GM23338 (cell line): Measurements from ENCODE around the gene ITGAL. TPM values are rescaled to one million over a fixed set of nuclear protein-coding genes. Genes with fewer than 3 reads are reported as not detected.
A peak's percentile ranks its signal among the peaks of the same experiment; 100 is the strongest.

ENCODE experiments used
- ATAC-seq: fragments of 200-7000 bp; cut with Tn5 transposase; 3 replicates; pipeline ENCODE4 v1.9.1; 2020
- DNase-seq: peaks from one replicate; pipeline ENCODE4 v3.0.0-alpha.2; 2015; ENCODE audit warnings: low spot score
- H2AFZ ChIP-seq: fragments of 200-600 bp; sonication (generic); 2 replicates; pipeline ENCODE4 v1.8.0; 2016; ENCODE audit warnings: antibody characterized with exemption, mild to moderate bottlenecking, moderate library complexity
- H3F3A ChIP-seq: fragments of 200-600 bp; sonication (generic); replicated peaks from 2 replicates; pipeline ENCODE4 v1.8.0; 2017; ENCODE audit warnings: antibody characterized with exemption, mixed run types, low read depth
- H3K27ac ChIP-seq: fragments of 200-600 bp; sonication (generic); 2 replicates; pipeline ENCODE4 v1.6.1; 2016; ENCODE audit warnings: low read depth
- H3K27me3 ChIP-seq: fragments of 200-600 bp; sonication (generic); 2 replicates; pipeline ENCODE4 v1.8.0; 2016; ENCODE audit warnings: mild to moderate bottlenecking, mixed run types, moderate library complexity; ENCODE audit not compliant: insufficient read depth
- H3K36me3 ChIP-seq: fragments of 200-600 bp; sonication (generic); 2 replicates; pipeline ENCODE4 v1.8.0; 2016; ENCODE audit warnings: mild to moderate bottlenecking; ENCODE audit not compliant: insufficient read depth
- H3K4me1 ChIP-seq: fragments of 200-600 bp; sonication (generic); 2 replicates; pipeline ENCODE4 v1.8.0; 2016; ENCODE audit warnings: mild to moderate bottlenecking, moderate library complexity; ENCODE audit not compliant: insufficient read depth
- H3K4me2 ChIP-seq: fragments of 200-600 bp; sonication (generic); 2 replicates; pipeline ENCODE4 v1.7.1; 2017; ENCODE audit warnings: mixed run types
- H3K4me3 ChIP-seq: fragments of 200-600 bp; sonication (generic); 2 replicates; pipeline ENCODE4 v1.6.1; 2016; ENCODE audit warnings: mixed run types
- H3K79me2 ChIP-seq: fragments of 200-600 bp; sonication (generic); replicated peaks from 2 replicates; pipeline ENCODE4 v1.8.0; 2017; ENCODE audit warnings: mild to moderate bottlenecking; ENCODE audit not compliant: insufficient read depth
- H3K9me2 ChIP-seq: fragments of 200-600 bp; sonication (generic); 2 replicates; pipeline ENCODE4 v1.8.0; 2017; ENCODE audit not compliant: insufficient read depth
- H4K20me1 ChIP-seq: fragments of 200-600 bp; sonication (generic); replicated peaks from 2 replicates; pipeline ENCODE4 v1.8.0; 2017; ENCODE audit warnings: mild to moderate bottlenecking; ENCODE audit not compliant: insufficient read depth
- H3K27ac Mint-ChIP-seq: 2 replicates; pipeline ENCODE4 v1.8.0; 2020; ENCODE audit warnings: inconsistent platforms, mild to moderate bottlenecking, moderate library complexity, mixed read lengths
- H3K27me3 Mint-ChIP-seq: 3 replicates; pipeline ENCODE4 v1.8.0; 2022; ENCODE audit warnings: low read depth, mild to moderate bottlenecking, moderate library complexity, mixed read lengths, inconsistent platforms; ENCODE audit not compliant: insufficient read depth, poor library complexity
- H3K36me3 Mint-ChIP-seq: 3 replicates; pipeline ENCODE4 v1.8.0; 2021; ENCODE audit warnings: low read depth, mild to moderate bottlenecking, inconsistent platforms, moderate library complexity, mixed read lengths
- H3K4me1 Mint-ChIP-seq: 3 replicates; pipeline ENCODE4 v1.8.0; 2020; ENCODE audit warnings: mild to moderate bottlenecking, inconsistent platforms, mixed read lengths
- H3K4me3 Mint-ChIP-seq: 3 replicates; pipeline ENCODE4 v1.8.0; 2021; ENCODE audit warnings: moderate library complexity, mild to moderate bottlenecking, inconsistent platforms, mixed read lengths
- H3K9me3 Mint-ChIP-seq: 3 replicates; pipeline ENCODE4 v1.8.0; 2020; ENCODE audit warnings: moderate library complexity, mild to moderate bottlenecking, inconsistent platforms, mixed read lengths
- CREB1 ChIP-seq: fragments of 250-450 bp; sonication (Bioruptor Pico); IDR thresholded peaks from 2 replicates; pipeline ENCODE4 v1.5.0; 2020; ENCODE audit warnings: low read depth, mild to moderate bottlenecking, moderate library complexity
- CTCF ChIP-seq, 2 experiments: fragments of 200-600 bp in 1 of 2; sonication (generic) in 1 of 2; conservative IDR thresholded peaks; 2 replicates each; pipeline versions ENCODE4 v1.5.1 to v1.6.1; 2016 to 2017; ENCODE audit warnings: antibody characterized with exemption in 2 of 2, low read depth in 2 of 2, mild to moderate bottlenecking in 2 of 2, moderate library complexity in 1 of 2
- EZH2 ChIP-seq: fragments of 200-600 bp; sonication (generic); IDR thresholded peaks from one replicate; pipeline ENCODE4 v1.8.0; 2017; ENCODE audit warnings: antibody characterized with exemption, mild to moderate bottlenecking, low read depth; ENCODE audit not compliant: unreplicated experiment
- JUNB ChIP-seq: IDR thresholded peaks from one replicate; pipeline ENCODE4 v1.6.1; 2016; ENCODE audit warnings: antibody characterized with exemption; ENCODE audit not compliant: unreplicated experiment
- NANOG ChIP-seq: IDR thresholded peaks from 2 replicates; pipeline ENCODE4 v1.6.1; 2016; ENCODE audit warnings: antibody characterized with exemption, borderline replicate concordance
- POLR2AphosphoS5 ChIP-seq: IDR thresholded peaks from 2 replicates; pipeline ENCODE4 v1.6.1; 2016; ENCODE audit warnings: antibody characterized with exemption, low read depth
- STAT1 ChIP-seq: IDR thresholded peaks from one replicate; pipeline ENCODE4 v1.6.1; 2016; ENCODE audit warnings: antibody characterized with exemption; ENCODE audit not compliant: unreplicated experiment
- ZNF114 ChIP-seq: fragments of 250-450 bp; sonication (Bioruptor Pico); IDR thresholded peaks from 2 replicates; pipeline ENCODE4 v1.5.0; 2020; ENCODE audit warnings: mild to moderate bottlenecking, moderate library complexity
- ZNF331 ChIP-seq: fragments of 250-450 bp; sonication (Bioruptor Pico); IDR thresholded peaks from 2 replicates; pipeline ENCODE4 v1.5.0; 2020; ENCODE audit warnings: low read depth, mild to moderate bottlenecking, moderate library complexity
- ZNF462 ChIP-seq: fragments of 250-450 bp; sonication (Bioruptor Pico); IDR thresholded peaks from 2 replicates; pipeline ENCODE4 v1.5.0; 2020; ENCODE audit warnings: mild to moderate bottlenecking, moderate library complexity
- polyA plus RNA-seq: library from polyadenylated mRNA; unstranded; fragments of >200 nt; fragmentation: Nextera tagmentation; extraction: Ambion mirVana; gene quantifications from 2 replicates; pipeline ENCODE4 v1.2.1, GENCODE V29; 2016
- total RNA-seq: library from RNA; depleted of rRNA; stranded (reverse); fragments of >200 nt; shearing (Covaris generic); gene quantifications from 2 replicates; pipeline ENCODE4 v1.2.3, GENCODE V29; 2014

Gene ITGAL
- total and polyA plus RNA-seq, 2 experiments from 2014 or later = 0.05 to 0.07 TPM

GRCh38 chr16:30555315-30556124 lies 83.0 kb downstream of the ITGAL start (continued):
- TF ChIP-seq ZNF462 (CRISPR knock-in tag) (no peak), CTCF (conservative IDR thresholded peaks at IDR 0.05; ENCODE audit: low read depth in 2 of 2) (no peak), STAT1 (no peak)

GRCh38 chr16:30556125-30556473 lies 83.6 kb downstream of the ITGAL start:
- Mint-ChIP-seq H3K4me1 (peaks cover 21% of the 10 kb centered on the region), H3K27ac (peak overlapping the region; percentile 3; the same call in 1 of the 2 replicates), H3K27me3 (peaks cover 18% of the 10 kb centered on the region), H3K4me3 (peak overlapping the region; percentile 54), H3K9me3 (no peaks in the 10 kb centered on the region; the same call in 2 of the 3 replicates), H3K36me3 (peaks cover 21% of the 10 kb centered on the region)
- ATAC-seq (no peak), DNase-seq (no peak)
- no peak overlapping the region for H3K4me3 ChIP-seq
- H3K27me3 ChIP-seq = no peaks in the 10 kb centered on the region
- H3K79me2 ChIP-seq = peaks cover 3% of the 10 kb centered on the region; the same call in 1 of the 2 replicates
- H3K4me1 ChIP-seq = peaks cover 20% of the 10 kb centered on the region
- no peak overlapping the region for H3K27ac ChIP-seq
- H3K36me3 ChIP-seq = no peaks in the 10 kb centered on the region; the same call in 1 of the 2 replicates
- H4K20me1 ChIP-seq = no peaks in the 10 kb centered on the region
- no peak overlapping the region for H3K4me2 ChIP-seq
- no peak overlapping the region for H2AFZ ChIP-seq
- 0 out of 2 replicates have a peak, but pooled peaks cover 3% of the 10 kb centered on the region for H3K9me2 ChIP-seq
- 0 out of 2 replicates have a peak, but pooled peaks cover 17% of the 10 kb centered on the region for H3F3A ChIP-seq
- TF ChIP-seq STAT1 (no peak), EZH2 (no peak), ZNF331 (CRISPR knock-in tag) (no peak), POLR2AphosphoS5 (no peak), NANOG (no peak), JUNB (no peak), CREB1 (CRISPR knock-in tag) (no peak), ZNF114 (no peak)
